Measurements from ENCODE around the gene MED15. TPM values are rescaled to one million over a fixed set of nuclear protein-coding genes. Genes with fewer than 3 reads are reported as not detected.
"Not testable (repeated sequence)": the region's sequence is repeated elsewhere in the genome, so short reads cannot be mapped to it uniquely, and the experiment has no call there.

Gene MED15
- polyA plus RNA-seq, 2 donors, result 31.0 to 55.9 TPM

- peaks cover 8 to 47% of the 10 kb centered on the region in 2 donors for H3K4me1 ChIP-seq (ENCODE audit: control insufficient read depth in 2 of 2, insufficient read depth in 2 of 2, low read length in 1 of 2)
- H3K4me3 ChIP-seq (ENCODE audit: low read depth in 1 of 2, low read length in 2 of 2), result no peak overlapping the region
- H3K27ac ChIP-seq (ENCODE audit: low read depth in 2 of 2, low read length in 1 of 2), result no peak overlapping the region
- no peaks in the 10 kb centered on the region for H3K9me3 ChIP-seq (ENCODE audit: control insufficient read depth in 2 of 2, insufficient read depth in 1 of 2, low read depth in 1 of 2, low read length in 1 of 2)
- WGBS, 2 donors, result 81 to 85% methylated on average over 15 of the region's 15 CpGs
- peaks cover 3 to 33% of the 10 kb centered on the region in 2 donors for H3K36me3 ChIP-seq (ENCODE audit: control insufficient read depth in 2 of 2, insufficient read depth in 2 of 2, low read length in 1 of 2)
- H3K27me3 ChIP-seq (ENCODE audit: control insufficient read depth in 1 of 2, insufficient read depth in 2 of 2, low read length in 2 of 2), result no peaks in the 10 kb centered on the region
Observed at GRCh38 chr22:20589614-20590476, 82.4 kb downstream of the MED15 start.

- WGBS, 2 donors, result 74 to 81% methylated on average over 9 of the region's 9 CpGs
- H3K27ac ChIP-seq (ENCODE audit: low read depth in 2 of 2, low read length in 1 of 2), result no peak overlapping the region
- no peak overlapping the region for H3K4me3 ChIP-seq (ENCODE audit: low read depth in 1 of 2, low read length in 2 of 2)
- peaks cover 8 to 39% of the 10 kb centered on the region in 2 donors for H3K4me1 ChIP-seq (ENCODE audit: control insufficient read depth in 2 of 2, insufficient read depth in 2 of 2, low read length in 1 of 2)
- no peaks in the 10 kb centered on the region for H3K27me3 ChIP-seq (ENCODE audit: control insufficient read depth in 1 of 2, insufficient read depth in 2 of 2, low read length in 2 of 2)
- H3K9me3 ChIP-seq (ENCODE audit: control insufficient read depth in 2 of 2, insufficient read depth in 1 of 2, low read depth in 1 of 2, low read length in 1 of 2), result no peaks in the 10 kb centered on the region
- peaks cover 3 to 25% of the 10 kb centered on the region in 2 donors for H3K36me3 ChIP-seq (ENCODE audit: control insufficient read depth in 2 of 2, insufficient read depth in 2 of 2, low read length in 1 of 2)
Observed at GRCh38 chr22:20590477-20591294, 83.3 kb downstream of the MED15 start.

GRCh38 chr22:20591295-20591645 is 83.9 kb downstream of the MED15 start:
- Histone ChIP-seq H3K36me3 (ENCODE audit: control insufficient read depth in 2 of 2, insufficient read depth in 2 of 2, low read length in 1 of 2) (peaks cover 3 to 19% of the 10 kb centered on the region in 2 donors), H3K9me3 (ENCODE audit: control insufficient read depth in 2 of 2, insufficient read depth in 1 of 2, low read depth in 1 of 2, low read length in 1 of 2) (no peaks in the 10 kb centered on the region), H3K4me1 (ENCODE audit: control insufficient read depth in 2 of 2, insufficient read depth in 2 of 2, low read length in 1 of 2) (peaks cover 8 to 33% of the 10 kb centered on the region in 2 donors), H3K4me3 (ENCODE audit: low read depth in 1 of 2, low read length in 2 of 2) (no peak overlapping the region), H3K27me3 (ENCODE audit: control insufficient read depth in 1 of 2, insufficient read depth in 2 of 2, low read length in 2 of 2) (no peaks in the 10 kb centered on the region), H3K27ac (ENCODE audit: low read depth in 2 of 2, low read length in 1 of 2) (no peak overlapping the region)
- 59 to 74% methylated on average over 10 of the region's 10 CpGs for WGBS, 2 donors

GRCh38 chr22:20591660-20592310 is 84.4 kb downstream of the MED15 start:
- no peak overlapping the region for H3K4me3 ChIP-seq (ENCODE audit: low read depth in 1 of 2, low read length in 2 of 2)
- H3K27me3 ChIP-seq (ENCODE audit: control insufficient read depth in 1 of 2, insufficient read depth in 2 of 2, low read length in 2 of 2), result no peaks in the 10 kb centered on the region
- no peak overlapping the region for H3K27ac ChIP-seq (ENCODE audit: low read depth in 2 of 2, low read length in 1 of 2)
- WGBS, 2 donors, result 46 to 65% methylated on average over 28 of the region's 28 CpGs
- H3K4me1 ChIP-seq (ENCODE audit: control insufficient read depth in 2 of 2, insufficient read depth in 2 of 2, low read length in 1 of 2), result peaks cover 5 to 33% of the 10 kb centered on the region in 2 donors
- H3K36me3 ChIP-seq (ENCODE audit: control insufficient read depth in 2 of 2, insufficient read depth in 2 of 2, low read length in 1 of 2), result peaks cover 3 to 14% of the 10 kb centered on the region in 2 donors
- H3K9me3 ChIP-seq (ENCODE audit: control insufficient read depth in 2 of 2, insufficient read depth in 1 of 2, low read depth in 1 of 2, low read length in 1 of 2), result no peaks in the 10 kb centered on the region

DNA sequence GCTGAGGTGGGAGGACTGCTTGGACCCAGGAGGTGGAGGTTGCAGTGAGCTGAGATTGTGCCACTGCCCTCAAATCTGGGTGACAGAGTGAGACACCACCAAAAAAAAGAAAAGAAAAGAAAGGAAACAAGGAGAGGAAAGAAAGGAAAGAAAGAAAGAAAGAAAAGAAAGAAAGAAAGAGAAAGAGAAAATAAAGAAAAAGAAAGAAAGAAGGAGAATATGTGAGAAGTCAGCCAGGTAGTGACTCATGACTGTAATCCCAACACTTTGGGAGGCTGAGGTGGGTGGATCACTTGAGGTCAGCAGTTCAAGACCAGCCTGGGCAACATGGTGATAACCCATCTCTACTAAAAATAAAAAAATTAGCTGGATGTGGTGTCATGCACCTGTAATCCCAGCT is 86.6 kb downstream of the MED15 start:
- not testable (repeated sequence) for H3K4me3 ChIP-seq (ENCODE audit: low read depth in 1 of 2, low read length in 2 of 2); H3K36me3 ChIP-seq (ENCODE audit: control insufficient read depth in 2 of 2, insufficient read depth in 2 of 2, low read length in 1 of 2); H3K27me3 ChIP-seq (ENCODE audit: control insufficient read depth in 1 of 2, insufficient read depth in 2 of 2, low read length in 2 of 2); H3K9me3 ChIP-seq (ENCODE audit: control insufficient read depth in 2 of 2, insufficient read depth in 1 of 2, low read depth in 1 of 2, low read length in 1 of 2); H3K27ac ChIP-seq (ENCODE audit: low read depth in 2 of 2, low read length in 1 of 2)
- peaks cover 0 to 19% of the 10 kb centered on the region in 2 donors for H3K4me1 ChIP-seq (ENCODE audit: control insufficient read depth in 2 of 2, insufficient read depth in 2 of 2, low read length in 1 of 2)

DNA sequence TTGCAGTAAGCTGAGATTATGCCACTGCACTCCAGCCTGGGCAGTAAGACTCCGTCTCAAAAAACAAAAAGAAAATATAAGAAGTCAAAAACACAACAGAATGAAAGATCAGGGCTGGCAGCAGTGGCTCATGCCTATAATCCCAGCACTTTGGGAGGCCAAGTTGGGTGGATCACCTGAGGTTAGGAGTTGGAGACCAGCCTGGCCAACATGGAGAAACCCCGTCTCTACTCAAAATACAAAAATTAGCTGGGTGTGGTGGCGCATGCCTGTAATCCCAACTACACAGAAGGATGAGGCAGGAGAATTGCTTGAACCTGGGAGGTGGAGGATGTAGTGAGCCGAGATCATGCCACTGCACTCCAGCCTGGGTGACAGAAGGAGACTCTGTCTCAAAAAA is 87.1 kb downstream of the MED15 start:
- H3K27me3 ChIP-seq (ENCODE audit: control insufficient read depth in 1 of 2, insufficient read depth in 2 of 2, low read length in 2 of 2); H3K9me3 ChIP-seq (ENCODE audit: control insufficient read depth in 2 of 2, insufficient read depth in 1 of 2, low read depth in 1 of 2, low read length in 1 of 2); H3K27ac ChIP-seq (ENCODE audit: low read depth in 2 of 2, low read length in 1 of 2); H3K4me3 ChIP-seq (ENCODE audit: low read depth in 1 of 2, low read length in 2 of 2); H3K36me3 ChIP-seq (ENCODE audit: control insufficient read depth in 2 of 2, insufficient read depth in 2 of 2, low read length in 1 of 2): not testable (repeated sequence)
- WGBS, 2 donors, result 90 to 94% methylated on average over 4 of the region's 4 CpGs
- peaks cover 0 to 15% of the 10 kb centered on the region in 2 donors for H3K4me1 ChIP-seq (ENCODE audit: control insufficient read depth in 2 of 2, insufficient read depth in 2 of 2, low read length in 1 of 2)

DNA sequence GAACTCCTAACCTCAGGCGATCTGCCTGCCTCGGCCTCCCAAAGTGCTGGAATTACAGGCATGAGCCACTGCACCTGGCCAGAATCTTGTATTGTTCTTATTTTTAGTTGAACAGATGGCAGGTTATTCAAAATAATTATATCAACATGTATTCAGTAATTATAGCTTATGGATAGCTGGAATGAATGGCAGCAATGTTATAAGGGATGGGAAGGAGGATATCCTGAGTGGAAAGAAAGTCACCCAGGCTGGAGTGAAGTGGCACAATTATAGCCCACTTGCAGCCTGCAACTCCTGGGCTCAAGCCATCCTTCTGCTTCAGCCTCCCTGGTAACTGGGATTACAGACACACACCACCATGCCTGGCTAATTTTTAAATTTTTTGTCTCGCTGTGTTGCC is 88.1 kb downstream of the MED15 start:
- Histone ChIP-seq H3K4me3 (ENCODE audit: low read depth in 1 of 2, low read length in 2 of 2) (no peak overlapping the region), H3K4me1 (ENCODE audit: control insufficient read depth in 2 of 2, insufficient read depth in 2 of 2, low read length in 1 of 2) (peaks cover 0 to 13% of the 10 kb centered on the region in 2 donors), H3K9me3 (ENCODE audit: control insufficient read depth in 2 of 2, insufficient read depth in 1 of 2, low read depth in 1 of 2, low read length in 1 of 2) (no peaks in the 10 kb centered on the region), H3K27me3 (ENCODE audit: control insufficient read depth in 1 of 2, insufficient read depth in 2 of 2, low read length in 2 of 2) (no peaks in the 10 kb centered on the region), H3K36me3 (ENCODE audit: control insufficient read depth in 2 of 2, insufficient read depth in 2 of 2, low read length in 1 of 2) (no peaks in the 10 kb centered on the region), H3K27ac (ENCODE audit: low read depth in 2 of 2, low read length in 1 of 2) (no peak overlapping the region)
- WGBS, 2 donors, result 89 to 92% methylated on average over 3 of the region's 3 CpGs

GRCh38 chr22:20599117-20599516 is 91.7 kb downstream of the MED15 start:
- H3K27ac ChIP-seq (ENCODE audit: low read depth in 2 of 2, low read length in 1 of 2), result no peak overlapping the region
- H3K27me3 ChIP-seq (ENCODE audit: control insufficient read depth in 1 of 2, insufficient read depth in 2 of 2, low read length in 2 of 2), result no peaks in the 10 kb centered on the region
- no peaks in the 10 kb centered on the region for H3K36me3 ChIP-seq (ENCODE audit: control insufficient read depth in 2 of 2, insufficient read depth in 2 of 2, low read length in 1 of 2)
- no peaks in the 10 kb centered on the region for H3K4me1 ChIP-seq (ENCODE audit: control insufficient read depth in 2 of 2, insufficient read depth in 2 of 2, low read length in 1 of 2)
- H3K9me3 ChIP-seq (ENCODE audit: control insufficient read depth in 2 of 2, insufficient read depth in 1 of 2, low read depth in 1 of 2, low read length in 1 of 2), result no peaks in the 10 kb centered on the region
- WGBS, 2 donors, result 70 to 75% methylated on average over 5 of the region's 5 CpGs
- no peak overlapping the region for H3K4me3 ChIP-seq (ENCODE audit: low read depth in 1 of 2, low read length in 2 of 2)

GRCh38 chr22:20600137-20600673 is 92.8 kb downstream of the MED15 start:
- H3K9me3 ChIP-seq (ENCODE audit: control insufficient read depth in 2 of 2, insufficient read depth in 1 of 2, low read depth in 1 of 2, low read length in 1 of 2), result no peaks in the 10 kb centered on the region
- H3K27ac ChIP-seq (ENCODE audit: low read depth in 2 of 2, low read length in 1 of 2), result no peak overlapping the region
- H3K27me3 ChIP-seq (ENCODE audit: control insufficient read depth in 1 of 2, insufficient read depth in 2 of 2, low read length in 2 of 2), result no peaks in the 10 kb centered on the region
- no peaks in the 10 kb centered on the region for H3K4me1 ChIP-seq (ENCODE audit: control insufficient read depth in 2 of 2, insufficient read depth in 2 of 2, low read length in 1 of 2)
- H3K36me3 ChIP-seq (ENCODE audit: control insufficient read depth in 2 of 2, insufficient read depth in 2 of 2, low read length in 1 of 2), result no peaks in the 10 kb centered on the region
- no peak overlapping the region for H3K4me3 ChIP-seq (ENCODE audit: low read depth in 1 of 2, low read length in 2 of 2)
- 86 to 90% methylated on average over 8 of the region's 8 CpGs for WGBS, 2 donors
